Caco-2 (cell line): ENCODE data around the gene ERFL. TPM values are rescaled to one million over a fixed set of nuclear protein-coding genes. Genes with fewer than 3 reads are reported as not detected.
A peak's percentile ranks its signal among the peaks of the same experiment; 100 is the strongest.

ENCODE experiments used
- BruUV-seq: library from RNA; stranded (reverse); fragments of 400-500 nt; replicated peaks from 2 replicates; lab custom pipeline; 2021; lab: Mats Ljungman, UMichigan
- CTCF ChIA-PET: fragments of 300-600 bp; sonication (Branson Sonifier 250); formaldehyde crosslinking; loops from one replicate; lab custom pipeline; 2022; ENCODE audit warnings: antibody characterized with exemption; lab: Charles Lee
- POLR2A ChIA-PET: fragments of 300-600 bp; sonication (Branson Sonifier 250); formaldehyde crosslinking; loops from one replicate; lab custom pipeline; 2022; ENCODE audit warnings: antibody characterized with exemption; lab: Charles Lee
- DNase-seq, 2 experiments: peaks; one replicate each; pipeline versions ENCODE4 v3.0.0 to v3.0.0-alpha.2; 2020 to 2022
- H3K27me3 ChIP-seq: replicated peaks from 2 replicates; pipeline ENCODE4 v1.6.0; 2011; ENCODE audit warnings: low read length; ENCODE audit not compliant: control insufficient read depth, insufficient read depth
- H3K36me3 ChIP-seq: 2 replicates; pipeline ENCODE4 v1.5.1; 2011; ENCODE audit warnings: low read length; ENCODE audit not compliant: control insufficient read depth, insufficient read depth
- H3K4me1 ChIP-seq: fragments of 250-450 bp; sonication (Bioruptor Pico); 2 replicates; pipeline ENCODE4 v1.5.1; 2020; ENCODE audit warnings: mild to moderate bottlenecking
- H3K4me3 ChIP-seq: 2 replicates; pipeline ENCODE4 v1.5.1; 2011; ENCODE audit warnings: low read depth, mild to moderate bottlenecking, control low read depth, low read length
- H3K9me3 ChIP-seq: fragments of 250-450 bp; sonication (Bioruptor Pico); 2 replicates; pipeline ENCODE4 v1.5.1; 2020; ENCODE audit warnings: mild to moderate bottlenecking, moderate library complexity
- H3K27ac Mint-ChIP-seq: one replicate; pipeline ENCODE4 v1.8.0; 2022; ENCODE audit warnings: mixed read lengths; ENCODE audit not compliant: unreplicated experiment
- H3K27me3 Mint-ChIP-seq: one replicate; pipeline ENCODE4 v1.8.0; 2022; ENCODE audit warnings: mixed read lengths; ENCODE audit not compliant: insufficient read depth, unreplicated experiment
- H3K36me3 Mint-ChIP-seq: one replicate; pipeline ENCODE4 v1.8.0; 2022; ENCODE audit warnings: mild to moderate bottlenecking, mixed read lengths; ENCODE audit not compliant: insufficient read depth, unreplicated experiment
- H3K4me1 Mint-ChIP-seq: one replicate; pipeline ENCODE4 v1.8.0; 2022; ENCODE audit warnings: low read depth, mixed read lengths; ENCODE audit not compliant: unreplicated experiment
- H3K4me3 Mint-ChIP-seq: one replicate; pipeline ENCODE4 v1.8.0; 2022; ENCODE audit warnings: mild to moderate bottlenecking, moderate library complexity, mixed read lengths; ENCODE audit not compliant: unreplicated experiment
- H3K9me3 Mint-ChIP-seq: one replicate; pipeline ENCODE4 v1.8.0; 2022; ENCODE audit warnings: mixed read lengths; ENCODE audit not compliant: unreplicated experiment
- intact Hi-C: fragments of 100-400 bp; cut with micrococcal nuclease; formaldehyde crosslinking; loops from one replicate; pipeline ENCODE4 v1.10.0; 2022; ENCODE audit not compliant: unreplicated experiment
- total RNA-seq: library from RNA; stranded (reverse); gene quantifications from 2 replicates; pipeline ENCODE4 v1.2.3, GENCODE V29; 2022
- TF ChIP-seq, protein P1 (sequence below), 2 experiments: fragments of 200-600 bp in 1 of 2; IDR thresholded peaks; 1 replicate in 1 of 2; 2 replicates in 1 of 2; pipeline versions ENCODE4 v1.5.1 to v1.8.0; 2011 to 2022; ENCODE audit warnings: antibody characterized with exemption in 1 of 2, control low read depth in 1 of 2, inconsistent platforms in 1 of 2, low read depth in 1 of 2, low read length in 1 of 2, mild to moderate bottlenecking in 1 of 2, moderate library complexity in 1 of 2; ENCODE audit not compliant: insufficient read depth in 1 of 2, severe bottlenecking in 1 of 2, unreplicated experiment in 1 of 2

The ERFL gene
- total RNA-seq, 1 experiment from 2014 or later, result 0.23 TPM

- intact Hi-C loops, result no loop called here
- H3K4me1 Mint-ChIP-seq, result peaks cover 5% of the 10 kb centered on the region
- BruUV-seq, result no TSS peak
- Histone ChIP-seq H3K9me3 (no peaks in the 10 kb centered on the region), H3K4me1 (peaks cover 18% of the 10 kb centered on the region), H3K36me3 (peaks cover 25% of the 10 kb centered on the region), H3K4me3 (no peak overlapping the region), H3K27me3 (no peaks in the 10 kb centered on the region)
- no peaks in the 10 kb centered on the region for H3K9me3 Mint-ChIP-seq
- H3K27ac Mint-ChIP-seq, result no peak overlapping the region
- H3K36me3 Mint-ChIP-seq, result peaks cover 80% of the 10 kb centered on the region
- ChIA-PET CTCF (no interaction called here), POLR2A (no interaction called here)
- no peak for DNase-seq
- no peaks in the 10 kb centered on the region for H3K27me3 Mint-ChIP-seq
- H3K4me3 Mint-ChIP-seq, result peak overlapping the region; percentile 84
- TF ChIP-seq, protein P1, sequence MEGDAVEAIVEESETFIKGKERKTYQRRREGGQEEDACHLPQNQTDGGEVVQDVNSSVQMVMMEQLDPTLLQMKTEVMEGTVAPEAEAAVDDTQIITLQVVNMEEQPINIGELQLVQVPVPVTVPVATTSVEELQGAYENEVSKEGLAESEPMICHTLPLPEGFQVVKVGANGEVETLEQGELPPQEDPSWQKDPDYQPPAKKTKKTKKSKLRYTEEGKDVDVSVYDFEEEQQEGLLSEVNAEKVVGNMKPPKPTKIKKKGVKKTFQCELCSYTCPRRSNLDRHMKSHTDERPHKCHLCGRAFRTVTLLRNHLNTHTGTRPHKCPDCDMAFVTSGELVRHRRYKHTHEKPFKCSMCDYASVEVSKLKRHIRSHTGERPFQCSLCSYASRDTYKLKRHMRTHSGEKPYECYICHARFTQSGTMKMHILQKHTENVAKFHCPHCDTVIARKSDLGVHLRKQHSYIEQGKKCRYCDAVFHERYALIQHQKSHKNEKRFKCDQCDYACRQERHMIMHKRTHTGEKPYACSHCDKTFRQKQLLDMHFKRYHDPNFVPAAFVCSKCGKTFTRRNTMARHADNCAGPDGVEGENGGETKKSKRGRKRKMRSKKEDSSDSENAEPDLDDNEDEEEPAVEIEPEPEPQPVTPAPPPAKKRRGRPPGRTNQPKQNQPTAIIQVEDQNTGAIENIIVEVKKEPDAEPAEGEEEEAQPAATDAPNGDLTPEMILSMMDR (IDR thresholded peaks at IDR 0.05; ENCODE audit: insufficient read depth in 1 of 2, low read depth in 1 of 2, low read length in 1 of 2, severe bottlenecking in 1 of 2, unreplicated experiment in 1 of 2), result no peak
These were observed 65.7 kb downstream of the ERFL start for GRCh38 chr19:41862445-41862986.

DNA sequence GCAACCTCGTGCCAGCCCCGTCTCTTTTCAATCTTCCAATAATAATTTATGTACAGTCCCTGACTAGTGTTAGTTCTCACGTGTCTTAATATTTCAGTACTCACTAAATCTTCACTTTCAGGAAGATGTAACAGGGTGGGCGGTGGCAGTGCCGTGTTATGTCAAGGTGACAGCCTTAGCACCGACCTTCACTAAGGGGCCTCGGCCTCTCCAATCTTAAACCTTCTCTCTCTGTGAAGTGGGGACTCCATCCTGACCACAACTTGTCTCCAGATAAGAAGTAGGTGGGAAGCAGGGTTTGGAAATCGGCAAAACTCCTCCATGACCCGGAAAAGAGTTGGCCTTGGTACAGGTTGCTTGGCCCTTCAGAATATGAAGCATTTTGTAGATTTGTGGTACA is 66.4 kb downstream of the ERFL start:
- Mint-ChIP-seq H3K4me1 (peaks cover 5% of the 10 kb centered on the region), H3K9me3 (no peaks in the 10 kb centered on the region), H3K27me3 (no peaks in the 10 kb centered on the region), H3K36me3 (peaks cover 74% of the 10 kb centered on the region), H3K4me3 (peak overlapping the region; percentile 84), H3K27ac (peak overlapping the region; percentile 94)
- Histone ChIP-seq H3K4me3 (no peak overlapping the region; the same call in 1 of the 2 replicates), H3K9me3 (no peaks in the 10 kb centered on the region), H3K4me1 (peaks cover 18% of the 10 kb centered on the region), H3K36me3 (peaks cover 24% of the 10 kb centered on the region), H3K27me3 (no peaks in the 10 kb centered on the region)
- BruUV-seq, result no TSS peak
- TF ChIP-seq, protein P1 (IDR thresholded peaks at IDR 0.05; ENCODE audit: insufficient read depth in 1 of 2, low read depth in 1 of 2, low read length in 1 of 2, severe bottlenecking in 1 of 2, unreplicated experiment in 1 of 2), result no peak
- ChIA-PET CTCF (no interaction called here), POLR2A (no interaction called here)
- DNase-seq, result no peak
- intact Hi-C loops, result no loop called here

GRCh38 chr19:41861116-41861768 is 67.0 kb downstream of the ERFL start:
- Histone ChIP-seq H3K9me3 (no peaks in the 10 kb centered on the region), H3K4me3 (peak overlapping the region; percentile 88), H3K4me1 (peaks cover 18% of the 10 kb centered on the region), H3K27me3 (no peaks in the 10 kb centered on the region), H3K36me3 (peaks cover 24% of the 10 kb centered on the region)
- ChIA-PET POLR2A (interaction anchor here (2.2 to 2.7 kb wide), 2 partner anchors 12 to 14 kb away, joined by 7 to 15 read pairs; no protein-coding TSS in a partner anchor), CTCF (interaction anchor here (0.6 to 0.7 kb wide), 3 partner anchors 12 to 1634 kb away, joined by 3 to 4 read pairs (median 3); no protein-coding TSS in a partner anchor)
- intact Hi-C loops, result no loop called here
- TF ChIP-seq, protein P1 (IDR thresholded peaks at IDR 0.05; ENCODE audit: insufficient read depth in 1 of 2, low read depth in 1 of 2, low read length in 1 of 2, severe bottlenecking in 1 of 2, unreplicated experiment in 1 of 2), result no peak
- peaks cover 68% of the 10 kb centered on the region for H3K36me3 Mint-ChIP-seq
- no peaks in the 10 kb centered on the region for H3K9me3 Mint-ChIP-seq
- no peaks in the 10 kb centered on the region for H3K27me3 Mint-ChIP-seq
- peaks cover 5% of the 10 kb centered on the region for H3K4me1 Mint-ChIP-seq
- peak overlapping the region; percentile 84 for H3K4me3 Mint-ChIP-seq
- H3K27ac Mint-ChIP-seq, result peak overlapping the region; percentile 94
- BruUV-seq, result TSS peak; percentile 37
- DNase-seq, result no peak
